ENCODE results near the gene ERN2.

GRCh38 chr16:23726710-23727109, 13.7 kb upstream of the ERN2 start:
- TF ChIP-seq, protein P1, sequence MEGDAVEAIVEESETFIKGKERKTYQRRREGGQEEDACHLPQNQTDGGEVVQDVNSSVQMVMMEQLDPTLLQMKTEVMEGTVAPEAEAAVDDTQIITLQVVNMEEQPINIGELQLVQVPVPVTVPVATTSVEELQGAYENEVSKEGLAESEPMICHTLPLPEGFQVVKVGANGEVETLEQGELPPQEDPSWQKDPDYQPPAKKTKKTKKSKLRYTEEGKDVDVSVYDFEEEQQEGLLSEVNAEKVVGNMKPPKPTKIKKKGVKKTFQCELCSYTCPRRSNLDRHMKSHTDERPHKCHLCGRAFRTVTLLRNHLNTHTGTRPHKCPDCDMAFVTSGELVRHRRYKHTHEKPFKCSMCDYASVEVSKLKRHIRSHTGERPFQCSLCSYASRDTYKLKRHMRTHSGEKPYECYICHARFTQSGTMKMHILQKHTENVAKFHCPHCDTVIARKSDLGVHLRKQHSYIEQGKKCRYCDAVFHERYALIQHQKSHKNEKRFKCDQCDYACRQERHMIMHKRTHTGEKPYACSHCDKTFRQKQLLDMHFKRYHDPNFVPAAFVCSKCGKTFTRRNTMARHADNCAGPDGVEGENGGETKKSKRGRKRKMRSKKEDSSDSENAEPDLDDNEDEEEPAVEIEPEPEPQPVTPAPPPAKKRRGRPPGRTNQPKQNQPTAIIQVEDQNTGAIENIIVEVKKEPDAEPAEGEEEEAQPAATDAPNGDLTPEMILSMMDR (IDR thresholded peaks at IDR 0.05), result no peak
- TF ChIP-seq EZH2 (IDR thresholded peaks at IDR 0.05) (no peak), EZH2phosphoT487 (IDR thresholded peaks at IDR 0.05) (no peak)

Measured in neural progenitor cell (in vitro differentiated cells).